Right forelimb (tissue), 1 donor: ENCODE measurements around the gene WDR62.
A peak's percentile ranks its signal among the peaks of the same experiment; 100 is the strongest.

Experiments
- DNase-seq: peaks from one replicate; pipeline ENCODE4 v3.0.0-alpha.2; 2018

The WDR62 gene

DNA sequence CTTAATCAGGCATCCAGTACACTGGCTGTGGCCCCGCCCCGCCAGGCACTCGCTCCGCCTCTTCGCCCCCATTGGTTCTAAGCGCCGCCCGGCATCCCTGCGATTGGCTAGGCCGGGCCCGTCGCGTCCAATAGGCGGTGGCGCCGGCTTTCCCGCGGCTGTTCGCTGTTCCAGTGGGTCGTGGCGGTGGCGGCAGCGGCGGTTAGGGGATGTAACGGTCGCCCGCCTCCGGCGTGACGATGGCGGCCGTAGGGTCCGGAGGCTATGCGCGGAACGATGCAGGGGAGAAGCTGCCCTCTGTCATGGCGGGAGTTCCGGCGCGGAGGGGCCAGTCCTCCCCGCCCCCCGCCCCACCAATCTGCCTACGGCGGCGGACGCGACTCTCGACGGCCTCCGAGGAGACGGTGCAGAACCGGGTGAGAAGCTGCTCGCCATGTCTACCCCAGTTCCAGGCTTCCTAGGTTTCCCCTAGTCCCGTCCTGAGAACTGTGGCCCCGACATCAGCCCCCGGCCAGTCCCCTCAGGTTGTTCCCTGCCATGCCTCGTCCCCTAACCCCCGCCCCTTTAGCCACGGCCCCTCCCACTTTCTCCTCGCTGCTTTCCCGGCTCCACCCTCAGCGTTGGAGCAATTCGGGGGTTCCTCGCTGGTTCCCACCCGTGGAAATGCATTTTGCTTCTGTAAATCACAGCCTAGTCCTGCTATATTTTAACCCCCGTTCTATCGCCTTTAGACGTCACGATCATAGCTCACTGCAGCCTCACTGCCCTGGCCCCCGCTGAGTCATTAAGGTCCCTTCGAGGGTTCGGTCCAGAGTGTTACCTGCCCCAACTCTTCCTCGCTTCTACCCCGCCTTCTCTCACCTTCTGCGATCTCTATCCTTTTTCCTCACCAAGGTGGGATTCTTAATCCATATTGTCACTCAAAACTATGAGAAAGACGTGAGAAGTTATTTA lies at the start of gene WDR62:
Gene WDR62, plus strand, starts transcription at position 165 of the 954 bp plus-strand sequence. Its CDS starts 75 bp downstream, at position 240.
- DNase-seq = peak; percentile 98

DNA sequence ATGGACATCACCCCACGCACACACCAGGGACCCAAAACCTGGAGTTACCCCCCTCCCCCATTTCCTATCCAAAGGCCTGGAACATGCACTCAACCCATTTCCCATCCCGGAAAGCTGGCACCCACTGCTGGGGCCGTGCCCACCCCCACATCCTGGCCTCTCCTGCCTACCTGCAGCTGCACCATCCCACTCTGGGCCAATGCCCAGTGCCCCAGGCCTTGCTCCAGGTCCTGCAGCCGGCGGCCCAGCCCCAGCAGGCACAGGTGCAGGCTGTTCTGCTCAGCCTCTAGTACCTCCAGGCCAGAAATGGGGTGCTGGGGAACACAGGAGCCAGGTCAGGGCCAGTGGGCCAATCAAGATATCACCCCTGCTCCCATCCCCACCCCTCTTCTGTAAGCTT lies 47.7 kb upstream of the WDR62 start:
- no peak for DNase-seq

DNA sequence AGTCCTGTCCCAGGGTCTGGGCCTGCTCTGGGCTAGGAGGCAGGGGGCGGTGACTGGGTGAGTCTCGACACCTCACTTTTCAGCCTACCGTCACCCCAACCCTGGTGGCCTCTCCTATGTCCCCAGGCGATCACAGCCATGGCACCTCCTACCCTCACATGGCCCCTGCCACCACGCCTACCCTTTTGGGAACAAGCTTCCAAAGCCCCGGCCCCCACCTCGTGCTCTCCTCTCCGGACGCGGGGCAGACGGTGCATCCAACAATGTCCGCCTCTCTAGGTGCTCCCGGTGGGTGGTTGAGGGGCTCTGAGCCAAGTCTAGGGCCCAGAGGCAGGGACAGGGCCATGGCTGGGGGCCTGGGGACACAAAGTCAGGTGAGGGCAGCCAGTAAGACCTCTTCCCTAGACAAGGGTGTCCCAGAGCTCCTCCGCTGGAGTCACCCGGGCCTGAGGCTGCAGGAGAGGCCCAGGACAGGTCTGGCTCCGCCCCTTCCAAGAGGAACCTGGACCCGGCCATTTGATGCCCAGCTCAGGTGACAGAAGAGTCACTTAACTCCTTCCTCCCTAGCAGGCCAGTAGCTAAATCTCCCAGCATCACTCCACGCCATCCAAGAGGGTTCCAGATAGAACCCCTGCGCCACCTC lies 46.2 kb upstream of the WDR62 start, which contains the start of gene SYNE4:
Gene SYNE4, minus strand, starts transcription at position 478 of the 643 bp plus-strand sequence. Its CDS starts 132 bp downstream, at position 346.
- DNase-seq = no peak

DNA sequence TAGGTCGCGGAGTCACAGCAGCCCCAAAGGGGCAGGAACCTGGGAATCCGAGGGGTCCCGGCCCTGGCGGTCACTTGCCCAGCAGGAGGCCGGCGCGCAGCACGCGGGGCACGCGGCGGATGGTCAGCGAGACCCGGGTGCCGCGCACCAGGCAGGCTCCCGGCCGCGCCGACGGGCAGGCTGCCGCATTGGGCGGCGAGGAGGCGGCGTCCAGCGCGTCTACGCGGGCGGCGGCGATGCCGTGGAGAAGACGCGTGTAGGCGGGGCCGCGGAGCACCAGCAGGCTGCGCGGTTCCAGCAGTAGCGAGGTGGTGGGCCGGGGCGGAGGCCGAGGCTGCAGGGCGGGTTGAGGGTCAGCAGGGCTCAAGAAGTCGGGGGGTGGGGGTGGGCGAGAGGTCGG lies 45.5 kb upstream of the WDR62 start:
- peak; percentile 73 for DNase-seq

DNA sequence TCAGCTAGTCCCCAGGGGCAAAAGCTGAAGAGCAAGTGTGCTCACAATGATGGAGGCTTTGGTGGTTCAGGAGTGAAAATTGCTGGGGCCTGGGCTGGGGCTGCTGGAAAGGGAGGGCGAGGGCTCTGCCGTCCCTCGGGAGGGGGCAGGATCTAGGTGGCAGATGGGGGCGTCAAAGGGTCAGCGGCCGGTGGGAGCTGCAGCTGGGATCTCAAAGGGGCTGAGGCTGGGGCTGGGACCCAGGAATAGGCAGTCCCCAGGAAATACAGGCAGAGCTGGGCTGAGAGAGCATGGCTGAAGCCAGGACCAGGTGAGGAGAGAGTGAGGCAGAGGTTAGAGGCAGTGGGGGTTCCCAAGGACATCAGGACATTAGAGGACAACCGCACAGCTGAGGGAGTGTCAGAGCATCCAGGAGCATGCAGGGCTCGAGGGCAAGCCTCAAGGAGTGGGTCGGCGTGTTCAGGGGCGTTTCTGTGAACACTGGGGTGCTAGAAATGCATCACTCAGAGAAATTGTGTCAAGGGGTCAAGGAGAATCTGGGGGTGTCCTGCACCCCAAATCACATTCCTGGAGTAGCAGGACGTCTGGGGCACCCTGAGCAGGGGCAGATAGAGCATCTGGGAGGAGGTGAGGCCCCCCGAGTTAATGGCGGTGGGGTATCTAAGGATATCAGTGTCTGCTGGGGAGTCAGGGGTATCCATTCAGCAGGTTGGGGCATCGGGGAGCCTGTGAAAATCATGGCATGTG lies 44.9 kb upstream of the WDR62 start:
- DNase-seq = no peak

DNA sequence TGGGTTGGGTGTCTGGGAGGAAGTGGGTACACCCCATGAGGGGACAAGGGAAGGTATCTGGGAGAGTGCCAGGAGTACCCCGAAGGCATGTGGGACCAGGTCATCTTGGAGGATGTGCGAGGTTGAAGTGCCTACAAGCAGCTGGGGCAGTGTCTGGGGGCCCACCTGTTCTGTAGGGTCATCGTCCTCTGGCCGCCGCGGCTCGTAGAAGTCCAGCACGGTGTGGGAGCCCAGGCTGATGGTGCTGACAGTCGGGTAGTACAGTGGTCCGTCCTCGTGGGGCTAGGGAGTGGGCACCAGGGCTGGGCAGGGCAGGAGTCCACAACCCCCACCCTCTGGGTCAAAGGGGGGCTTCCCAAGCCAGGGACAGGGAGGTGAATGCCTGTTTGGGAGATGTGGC lies 44.3 kb upstream of the WDR62 start:
- DNase-seq = no peak

DNA sequence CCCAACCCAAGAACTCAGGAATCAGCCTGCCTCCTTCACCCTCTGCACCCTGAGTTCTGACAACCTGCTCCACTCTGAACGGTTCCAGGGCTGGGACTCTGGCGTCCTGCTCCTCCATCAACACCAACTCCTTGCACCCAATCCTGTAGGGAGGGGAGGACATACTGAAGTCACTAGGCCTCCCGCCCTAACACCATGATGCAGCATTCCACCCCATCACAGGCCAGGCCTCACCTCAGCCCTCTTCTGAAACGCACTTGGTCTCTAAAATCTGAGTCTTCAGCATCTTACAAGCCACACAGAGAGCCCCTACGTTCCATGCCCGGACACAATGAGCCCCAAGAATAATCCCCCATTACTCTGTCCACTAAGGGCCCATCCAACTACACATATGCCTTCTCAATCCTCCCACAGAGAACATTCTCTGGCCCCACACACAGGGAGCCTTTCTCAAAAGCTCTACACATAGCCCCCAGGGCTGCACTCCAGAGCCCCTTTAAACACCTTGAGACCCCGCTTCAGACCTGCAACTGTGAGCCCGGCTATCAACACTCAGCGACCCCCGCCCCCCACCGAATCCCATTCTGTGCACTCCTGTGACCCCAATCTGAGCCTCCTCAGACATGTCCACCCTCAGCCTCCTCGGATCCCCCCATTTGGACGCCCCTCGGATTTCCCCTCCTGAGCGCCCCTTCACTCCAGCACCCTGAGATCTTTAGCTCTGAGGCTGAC lies 41.3 kb upstream of the WDR62 start:
- no peak for DNase-seq

DNA sequence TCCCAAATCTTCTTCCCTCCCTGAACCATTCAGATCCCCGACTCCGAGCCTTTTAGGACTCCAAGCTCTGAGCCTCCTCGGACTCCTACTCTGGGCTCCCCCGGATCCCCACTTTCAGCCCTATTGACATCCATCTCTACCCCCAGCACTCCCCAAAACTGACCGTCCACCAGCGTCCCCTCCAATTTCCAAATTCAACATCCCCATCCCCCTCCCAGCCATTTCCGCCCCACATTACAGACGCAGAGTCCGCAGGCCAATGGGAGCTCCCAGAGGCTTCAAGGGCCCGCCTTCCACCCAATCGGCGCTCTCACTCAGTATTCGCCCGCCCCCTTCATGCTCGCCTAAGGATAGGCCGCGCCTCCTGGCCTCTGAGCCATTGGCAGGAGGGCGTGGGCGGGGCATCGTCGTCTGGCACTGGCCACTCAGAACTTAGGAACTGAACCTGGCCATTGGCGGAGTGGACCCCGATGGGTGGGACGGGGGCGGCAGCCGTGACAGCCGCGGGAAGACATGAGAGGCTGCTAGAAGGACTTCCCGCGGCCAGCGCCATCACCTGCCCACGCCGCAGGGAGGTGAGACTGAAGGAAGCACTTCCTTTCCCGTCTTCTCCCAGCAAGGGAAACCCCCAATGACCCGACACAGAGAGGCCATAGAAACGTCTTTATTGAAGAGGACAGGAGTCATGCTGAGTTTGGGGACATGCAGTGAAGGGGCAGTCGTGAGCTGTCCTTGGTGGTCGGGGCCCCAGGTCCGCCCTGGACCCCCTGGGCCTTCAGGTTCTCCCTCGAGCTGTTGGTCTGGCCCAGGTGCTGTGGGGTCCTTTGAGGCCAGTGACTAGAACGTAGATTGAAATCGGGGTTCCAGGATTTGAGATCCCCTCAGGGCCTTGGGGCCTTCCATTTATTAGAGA lies 40.4 kb upstream of the WDR62 start, which contains the start of gene ALKBH6:
Gene ALKBH6, minus strand, starts transcription at position 202 of the 913 bp plus-strand sequence. CDS start 816 bp downstream, outside the sequence.
- peak; percentile 99 for DNase-seq

DNA sequence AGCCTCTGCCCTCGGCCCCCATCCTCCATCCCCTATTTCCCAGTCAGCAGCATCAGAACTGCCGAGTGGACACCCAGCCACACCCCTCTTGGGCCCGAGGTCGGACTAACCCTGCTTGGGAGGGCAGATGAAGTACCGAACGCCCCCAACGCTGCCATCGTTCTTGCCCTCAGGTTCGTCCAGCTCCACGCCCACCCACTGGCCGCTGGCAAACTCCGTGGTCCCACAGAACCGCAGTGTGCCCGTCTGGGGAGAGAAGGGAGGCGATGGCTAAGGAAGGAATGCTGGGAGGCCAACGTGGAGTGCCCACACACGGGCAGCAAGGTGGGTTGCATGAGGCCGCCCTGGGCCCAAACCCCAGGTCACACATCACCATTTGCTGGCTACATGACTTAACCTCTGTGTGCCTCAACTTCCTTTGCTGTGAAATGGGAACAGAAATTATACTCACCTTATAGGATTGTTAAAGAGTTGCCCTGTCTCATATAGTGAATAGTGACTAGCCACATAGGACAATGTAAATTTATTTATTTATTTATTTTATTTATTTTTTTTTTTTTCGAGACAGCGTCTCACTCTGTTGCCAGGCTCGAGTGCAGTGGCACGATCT lies 35.5 kb upstream of the WDR62 start:
- DNase-seq = no peak

DNA sequence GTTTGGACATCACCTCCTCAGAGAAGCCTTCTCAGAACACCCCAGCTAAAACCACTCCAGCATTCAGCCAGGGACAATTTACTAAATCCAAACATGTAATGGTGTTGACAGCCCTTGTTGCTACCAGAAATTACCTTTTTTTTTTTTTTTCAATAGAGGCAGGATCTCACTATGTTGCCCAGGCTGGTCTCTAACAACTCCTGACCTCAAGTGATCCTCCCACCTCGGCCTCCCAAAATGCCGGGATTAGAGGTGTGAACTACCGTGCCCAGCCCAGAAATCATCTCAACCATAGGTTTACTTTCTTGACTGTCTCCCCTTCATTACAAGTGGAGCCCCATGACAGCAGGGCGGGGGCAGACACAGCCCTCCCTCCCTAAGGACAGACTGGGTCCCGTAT lies 31.3 kb upstream of the WDR62 start:
- DNase-seq = no peak

DNA sequence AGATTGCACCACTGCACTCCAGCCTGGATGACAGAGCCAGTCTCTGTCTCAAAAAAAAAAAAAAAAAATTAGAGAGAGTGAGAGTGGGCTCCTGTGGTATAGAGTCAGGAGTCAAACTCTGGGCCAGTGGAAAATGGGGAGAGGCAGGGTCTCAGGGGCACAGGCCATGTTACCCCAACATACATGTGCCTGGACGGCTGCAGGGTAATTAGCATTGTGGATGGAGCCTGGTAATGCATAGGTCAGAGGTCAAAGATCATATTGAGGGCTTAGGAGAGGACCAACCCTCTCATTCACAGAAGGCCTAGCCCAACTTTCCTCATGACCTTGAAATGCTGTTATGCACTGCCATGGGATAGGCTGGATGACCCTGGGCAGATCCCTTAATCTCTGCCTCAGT lies 29.2 kb upstream of the WDR62 start:
- DNase-seq = no peak

DNA sequence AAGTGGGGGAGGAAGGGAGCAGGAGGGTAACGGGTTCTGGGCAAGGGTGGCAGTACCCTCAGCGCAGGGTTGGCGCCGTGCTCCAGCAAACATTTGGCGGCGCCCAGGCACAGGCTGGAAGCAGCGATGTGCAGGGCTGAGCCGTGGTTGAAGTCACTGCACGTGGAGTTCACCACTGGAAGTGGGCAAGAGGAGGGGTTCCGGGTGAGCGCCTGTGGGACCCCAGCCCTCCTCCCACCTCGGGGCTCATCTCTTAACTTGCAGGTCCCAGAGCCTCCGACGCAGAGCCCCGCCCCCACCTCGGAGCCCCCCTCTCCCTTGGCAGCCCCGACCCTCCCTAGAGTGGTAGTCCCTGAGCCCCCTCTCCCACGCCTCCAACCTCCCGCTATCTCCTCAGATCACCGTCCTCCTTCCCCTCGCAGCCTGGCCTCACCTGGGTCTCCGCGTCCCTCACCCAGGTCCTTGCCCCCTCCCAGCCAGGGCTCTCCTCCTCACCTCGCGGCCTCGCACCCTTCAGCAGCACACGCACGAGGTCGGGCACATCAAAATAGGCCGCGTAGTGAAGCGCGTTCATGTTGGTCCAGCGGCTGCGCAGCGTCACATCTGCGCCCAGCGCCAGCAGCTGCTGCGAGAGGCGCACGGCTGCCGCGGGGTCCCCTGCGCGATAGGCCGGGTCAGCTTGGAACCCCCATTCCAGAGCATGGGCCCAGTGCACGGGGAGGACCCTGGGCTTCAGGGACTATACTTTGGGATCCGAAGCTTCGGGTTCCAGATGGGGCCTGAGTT lies 28.4 kb upstream of the WDR62 start:
- no peak for DNase-seq

DNA sequence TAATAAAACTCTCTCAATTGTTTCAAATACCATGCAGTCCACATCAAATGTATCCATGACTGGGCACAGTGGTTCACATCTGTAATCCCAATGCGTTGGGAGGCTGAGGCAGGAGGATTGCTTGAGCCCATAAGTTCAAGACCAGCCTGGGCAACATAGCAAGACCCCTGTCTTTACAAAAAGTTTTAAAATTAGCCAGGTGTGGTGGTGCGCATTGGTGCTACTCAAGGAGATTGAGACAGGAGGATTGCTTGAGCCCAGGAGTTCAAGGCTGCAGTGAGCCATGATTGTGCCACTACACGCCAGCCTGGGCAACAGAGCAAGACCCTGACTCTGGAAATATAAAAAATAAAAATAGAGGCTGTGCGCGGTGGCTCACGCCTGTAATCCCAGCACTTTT lies 27.0 kb upstream of the WDR62 start:
- DNase-seq = no peak

DNA sequence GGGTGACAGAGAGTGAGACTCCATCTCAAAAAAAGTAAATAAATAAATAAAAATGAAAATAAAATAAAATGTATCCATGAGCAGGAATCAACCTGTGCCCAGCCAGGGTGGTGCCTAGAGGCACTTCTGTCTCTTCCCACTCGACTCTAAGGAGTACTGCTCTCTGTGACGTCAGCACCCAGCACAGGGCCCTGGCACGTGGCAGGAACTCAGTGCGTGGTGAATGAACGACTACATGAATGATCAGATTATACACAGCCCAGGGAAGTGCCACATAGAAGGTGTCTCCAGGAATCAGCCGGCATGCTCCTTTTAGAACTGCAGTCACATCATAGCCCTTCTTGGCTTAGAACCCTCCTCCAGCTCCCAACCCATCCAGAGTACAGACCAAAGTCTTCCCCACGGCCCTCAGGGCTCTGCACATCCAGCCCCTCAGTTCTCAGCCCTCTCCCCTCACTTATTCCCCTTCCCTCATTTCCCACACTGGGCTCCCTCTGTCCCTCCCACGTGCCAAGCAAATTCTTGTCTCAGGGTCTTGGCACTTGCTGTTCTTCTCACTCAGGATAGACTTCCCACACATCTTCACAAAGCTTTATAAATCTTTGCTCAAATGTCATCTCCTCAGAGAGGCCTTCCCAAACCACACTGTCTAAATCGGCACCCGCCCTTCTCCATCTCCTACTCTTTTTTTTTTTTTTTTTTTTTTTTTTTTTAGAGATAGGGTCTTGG lies 26.2 kb upstream of the WDR62 start:
- DNase-seq = no peak

DNA sequence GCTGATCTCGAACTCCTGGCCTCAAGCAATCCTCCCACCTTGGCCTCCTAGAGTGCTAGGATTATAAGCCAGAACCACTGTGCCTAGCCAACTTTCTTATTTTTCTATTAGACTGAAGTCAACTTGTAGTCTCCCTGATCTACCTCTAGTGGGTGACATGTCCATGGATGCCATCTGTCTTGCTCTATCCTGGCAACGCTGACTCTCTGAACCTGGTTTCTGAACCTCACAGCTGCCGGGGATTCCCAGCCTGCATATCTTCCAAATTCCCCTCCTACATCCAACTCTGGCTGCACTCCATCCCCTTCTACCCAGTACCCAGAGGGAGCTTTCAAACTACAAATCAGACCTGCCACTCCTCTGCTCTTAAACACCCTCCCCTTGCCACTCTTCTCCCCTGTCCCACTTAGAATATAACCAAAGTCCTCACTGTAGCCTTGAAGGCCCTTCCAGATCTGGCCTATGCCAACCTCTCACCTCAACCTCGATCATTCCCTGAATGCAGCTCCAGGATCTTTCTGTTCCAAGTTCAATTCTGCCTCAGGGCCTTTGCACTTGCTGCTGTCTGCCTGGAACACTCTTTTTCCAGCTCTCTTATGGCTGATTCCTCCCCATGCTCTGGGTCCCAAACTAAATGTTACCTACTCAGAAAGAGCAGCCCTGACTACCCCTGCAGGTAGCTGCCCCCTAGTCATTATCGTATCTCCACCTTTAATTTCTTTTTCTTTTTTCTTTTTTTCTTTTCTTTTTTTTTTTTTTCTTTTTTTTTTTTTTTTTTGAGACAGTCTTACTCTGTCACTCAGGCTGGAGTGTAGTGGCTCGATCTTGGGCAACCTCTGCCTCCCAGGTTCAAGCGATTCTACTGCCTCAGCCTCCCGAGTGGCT lies 24.2 kb upstream of the WDR62 start:
- no peak for DNase-seq

DNA sequence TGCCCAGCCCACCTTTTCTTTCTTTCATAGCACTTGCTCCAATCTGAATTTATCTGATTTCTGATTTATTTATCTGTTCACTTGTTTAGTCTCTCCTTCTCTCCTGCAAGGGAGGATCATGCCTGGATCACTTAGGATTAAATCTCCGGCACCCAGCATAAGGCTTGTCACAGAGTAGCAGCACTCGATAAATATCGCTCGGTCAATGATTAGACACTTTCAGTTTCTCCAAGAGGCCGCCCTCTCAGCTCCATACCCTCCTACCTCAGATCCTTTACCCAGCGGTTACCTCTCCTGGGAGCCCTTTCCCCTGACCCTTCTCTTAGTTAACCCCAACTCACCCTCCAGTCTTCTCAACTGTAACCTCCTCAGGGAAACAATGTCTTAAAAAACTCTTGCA lies 23.4 kb upstream of the WDR62 start:
- DNase-seq = no peak

DNA sequence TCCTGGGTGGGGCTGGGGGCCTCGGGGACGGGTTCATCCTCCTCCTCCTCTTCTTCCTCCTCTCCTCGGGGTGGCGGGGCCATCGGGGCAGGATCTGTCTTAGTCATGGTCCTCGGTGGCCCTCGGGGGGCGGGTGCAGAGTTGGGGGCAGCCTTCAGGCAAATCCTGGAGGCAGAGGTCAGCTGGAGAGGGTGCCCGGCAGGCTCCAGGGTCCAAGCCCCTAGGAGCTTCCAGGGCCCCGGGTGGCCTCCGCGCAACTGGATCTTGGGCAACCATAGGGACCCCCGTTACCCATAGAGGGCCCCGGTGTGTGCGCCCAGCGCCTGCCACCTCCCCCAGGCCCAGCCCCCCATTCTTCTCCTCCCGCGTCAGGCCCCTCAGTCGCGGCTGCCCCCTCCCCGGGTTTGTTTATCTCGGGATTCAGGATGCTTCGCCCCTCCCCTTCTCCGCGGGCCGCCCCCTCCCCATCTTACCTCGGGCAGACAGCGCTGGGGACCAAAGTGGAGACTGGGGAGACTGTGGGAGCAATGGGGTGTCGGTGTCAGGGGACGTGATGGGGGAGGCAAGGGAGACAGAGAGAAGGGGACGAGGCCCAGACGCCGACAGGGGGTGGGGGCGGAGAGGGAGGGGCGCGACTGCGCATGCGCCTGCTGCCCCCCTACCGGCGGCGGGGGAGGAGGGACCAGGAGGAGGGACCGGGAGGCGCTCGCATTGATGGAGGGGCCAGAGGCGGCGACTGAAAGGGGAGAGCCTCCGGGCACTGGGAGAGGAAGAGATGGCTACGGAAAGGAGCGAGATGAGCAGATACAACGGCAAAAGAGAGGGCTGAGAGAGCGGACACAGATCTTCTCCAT lies 22.2 kb upstream of the WDR62 start, which contains the start of gene CLIP3:
Gene CLIP3, minus strand, starts transcription at position 623 of the 854 bp plus-strand sequence. Its CDS starts 516 bp downstream, at position 107.
- DNase-seq = peak; percentile 90
